Activated CD4-positive, alpha-beta T cell treated with anti-CD3 and anti-CD28 coated beads, Interleukin-2, amount 10 ng/mL, durations not matched to agents 24 days and 14 days (primary cell): ENCODE data around the gene BTNL2. TPM values are rescaled to one million over a fixed set of nuclear protein-coding genes. Genes with fewer than 3 reads are reported as not detected.

Source experiments
- DNase-seq: peaks from one replicate; pipeline ENCODE4 v3.0.0; 2022
- H3K27ac Mint-ChIP-seq: one replicate; pipeline ENCODE4 v1.8.0; 2022; ENCODE audit warnings: mild to moderate bottlenecking, mixed read lengths
- H3K27me3 Mint-ChIP-seq: one replicate; pipeline ENCODE4 v1.8.0; 2022; ENCODE audit warnings: mixed read lengths
- H3K36me3 Mint-ChIP-seq: one replicate; pipeline ENCODE4 v1.8.0; 2022; ENCODE audit warnings: low read depth, mild to moderate bottlenecking, mixed read lengths
- H3K4me1 Mint-ChIP-seq: one replicate; pipeline ENCODE4 v1.8.0; 2021; ENCODE audit warnings: mixed read lengths
- H3K4me3 Mint-ChIP-seq: one replicate; pipeline ENCODE4 v1.8.0; 2022; ENCODE audit warnings: mild to moderate bottlenecking, moderate library complexity, mixed read lengths
- H3K9me3 Mint-ChIP-seq: one replicate; pipeline ENCODE4 v1.8.0; 2021; ENCODE audit warnings: mixed read lengths
- intact Hi-C: fragments of 100-400 bp; cut with micrococcal nuclease; formaldehyde crosslinking; loops from one replicate; pipeline ENCODE4 v1.15.1; 2023
- total RNA-seq: library from RNA; stranded (reverse); gene quantifications from 2 replicates; pipeline ENCODE4 v1.2.3, GENCODE V29; 2022

BTNL2 gene
- total RNA-seq, 1 donor from 2014 or later = not detected

DNA sequence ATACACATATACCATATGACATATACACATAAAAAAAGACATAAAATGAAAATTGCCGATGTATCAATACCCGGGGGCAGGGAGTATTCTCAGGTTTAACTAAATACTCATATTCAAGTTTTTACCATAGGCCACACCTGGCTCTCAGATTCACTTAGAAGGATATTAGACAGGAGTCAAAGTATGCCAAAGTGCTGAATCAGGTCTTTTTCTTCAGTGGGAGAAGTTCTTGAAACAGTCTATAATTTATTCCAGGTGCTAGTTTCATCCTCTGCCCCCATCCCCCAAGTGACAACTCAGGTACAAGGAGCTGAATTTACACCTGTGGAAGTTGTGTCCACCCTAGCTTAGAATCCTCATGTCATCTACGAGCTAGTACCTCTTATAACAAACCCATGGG lies 24.2 kb upstream of the BTNL2 start:
- no peak overlapping the region for H3K4me3 Mint-ChIP-seq
- intact Hi-C loops = loop anchor here (5.0 kb wide), 1 partner anchor 366 kb away; no protein-coding TSS in a partner anchor
- H3K36me3 Mint-ChIP-seq = no peaks in the 10 kb centered on the region
- H3K4me1 Mint-ChIP-seq = no peaks in the 10 kb centered on the region
- peaks cover 32% of the 10 kb centered on the region for H3K27me3 Mint-ChIP-seq
- DNase-seq = no peak
- H3K9me3 Mint-ChIP-seq = peaks cover 4% of the 10 kb centered on the region
- no peak overlapping the region for H3K27ac Mint-ChIP-seq

DNA sequence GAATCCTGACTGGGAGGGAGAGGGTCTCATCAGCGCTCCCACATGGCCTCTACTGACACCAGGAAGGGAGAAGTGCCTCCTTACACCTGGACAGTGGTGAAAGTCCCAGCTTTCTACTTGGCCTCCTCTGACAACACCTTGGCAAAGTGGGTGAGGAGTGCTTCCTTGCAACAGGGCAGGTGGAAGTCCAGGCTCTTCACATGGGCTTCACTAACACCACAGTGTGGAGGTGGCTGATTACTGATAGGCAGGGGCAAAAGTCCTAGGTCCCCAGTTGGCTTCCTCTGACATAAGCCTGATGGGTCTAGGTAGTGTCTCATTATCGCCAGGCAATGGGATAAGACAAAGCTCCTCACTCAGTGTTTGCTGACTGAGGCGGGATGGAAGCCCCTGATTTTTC lies 23.2 kb upstream of the BTNL2 start:
- peaks cover 4% of the 10 kb centered on the region for H3K9me3 Mint-ChIP-seq
- no peaks in the 10 kb centered on the region for H3K4me1 Mint-ChIP-seq
- peaks cover 31% of the 10 kb centered on the region for H3K27me3 Mint-ChIP-seq
- no peaks in the 10 kb centered on the region for H3K36me3 Mint-ChIP-seq
- no peak for DNase-seq
- H3K4me3 Mint-ChIP-seq = no peak overlapping the region
- H3K27ac Mint-ChIP-seq = no peak overlapping the region
- intact Hi-C loops = loop anchor here (5.0 kb wide), 1 partner anchor 367 kb away; no protein-coding TSS in a partner anchor

DNA sequence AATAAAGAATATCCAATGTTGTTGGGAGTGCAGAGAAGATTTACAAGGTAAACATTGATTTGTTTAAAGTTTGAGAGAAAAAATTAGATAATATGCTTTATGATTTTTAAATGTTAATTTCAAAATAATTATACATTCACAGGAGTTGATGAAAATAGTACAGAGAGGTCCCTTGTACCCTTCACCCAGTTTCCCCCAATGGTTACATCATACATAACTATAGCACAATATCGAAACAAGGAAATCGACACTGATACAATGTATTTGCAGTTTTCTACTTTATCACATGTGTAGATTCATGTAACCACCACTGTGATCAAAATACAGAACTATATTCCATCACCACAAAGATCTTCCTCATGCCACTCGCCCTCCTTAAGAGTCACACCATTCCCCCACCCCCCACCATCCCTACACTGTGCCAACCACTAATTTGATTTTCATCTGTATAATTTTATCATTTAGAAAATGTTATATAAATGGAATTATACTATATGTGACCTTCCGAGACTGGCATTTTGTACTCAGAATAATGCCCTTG lies 21.0 kb upstream of the BTNL2 start:
- H3K27ac Mint-ChIP-seq = no peak overlapping the region
- no peaks in the 10 kb centered on the region for H3K4me1 Mint-ChIP-seq
- no peak overlapping the region for H3K4me3 Mint-ChIP-seq
- H3K36me3 Mint-ChIP-seq = no peaks in the 10 kb centered on the region
- peaks cover 26% of the 10 kb centered on the region for H3K27me3 Mint-ChIP-seq
- no peaks in the 10 kb centered on the region for H3K9me3 Mint-ChIP-seq
- no peak for DNase-seq
- intact Hi-C loops = no loop called here

DNA sequence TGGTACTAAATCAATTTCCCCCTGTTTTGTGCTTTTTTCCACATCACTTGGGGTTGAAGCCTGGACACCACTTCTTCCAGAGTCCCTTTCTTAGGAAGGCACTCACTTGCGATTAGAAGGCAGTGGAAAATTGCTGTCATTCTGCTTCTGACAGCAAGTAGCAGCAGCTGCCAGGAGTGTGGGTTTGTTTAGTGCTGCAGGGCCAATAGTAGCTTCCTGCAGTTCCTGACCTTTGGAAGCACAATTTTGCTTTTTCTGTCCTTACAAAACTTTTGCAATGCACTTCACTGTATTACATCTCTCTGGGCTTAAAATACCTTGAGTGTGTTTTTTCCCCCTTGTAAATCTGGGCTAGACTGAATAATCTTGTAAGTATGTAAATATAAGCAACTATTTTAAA lies 20.2 kb upstream of the BTNL2 start:
- intact Hi-C loops = no loop called here

DNA sequence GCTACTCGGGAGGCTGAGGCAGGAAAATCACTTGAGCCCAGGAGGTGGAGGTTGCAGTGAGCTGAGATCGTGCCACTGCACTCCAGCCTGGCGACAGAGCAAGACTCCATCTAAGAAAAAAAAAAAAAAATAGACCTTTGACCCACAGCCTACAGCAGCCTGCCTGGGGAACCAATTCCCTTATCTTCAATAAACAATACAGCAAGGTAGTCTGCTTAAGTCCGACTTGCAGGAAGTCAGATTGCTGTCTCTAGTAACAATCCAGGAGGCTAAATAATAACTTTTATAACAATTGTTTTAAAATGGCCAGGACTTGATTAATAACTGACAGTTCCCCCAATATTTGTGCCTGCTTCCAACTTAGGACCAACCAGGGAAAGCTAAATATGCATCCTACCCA lies 19.4 kb upstream of the BTNL2 start:
- DNase-seq = no peak
- H3K4me1 Mint-ChIP-seq = no peaks in the 10 kb centered on the region
- H3K9me3 Mint-ChIP-seq = no peaks in the 10 kb centered on the region
- no peak overlapping the region for H3K27ac Mint-ChIP-seq
- peaks cover 34% of the 10 kb centered on the region for H3K27me3 Mint-ChIP-seq
- no peaks in the 10 kb centered on the region for H3K36me3 Mint-ChIP-seq
- intact Hi-C loops = no loop called here
- H3K4me3 Mint-ChIP-seq = no peak overlapping the region

More for the DNA sequence above, 20.2 kb upstream of the BTNL2 start:
- peaks cover 27% of the 10 kb centered on the region for H3K27me3 Mint-ChIP-seq
- H3K9me3 Mint-ChIP-seq = no peaks in the 10 kb centered on the region
- no peaks in the 10 kb centered on the region for H3K36me3 Mint-ChIP-seq
- no peaks in the 10 kb centered on the region for H3K4me1 Mint-ChIP-seq
- DNase-seq = no peak
- H3K27ac Mint-ChIP-seq = no peak overlapping the region
- no peak overlapping the region for H3K4me3 Mint-ChIP-seq

DNA sequence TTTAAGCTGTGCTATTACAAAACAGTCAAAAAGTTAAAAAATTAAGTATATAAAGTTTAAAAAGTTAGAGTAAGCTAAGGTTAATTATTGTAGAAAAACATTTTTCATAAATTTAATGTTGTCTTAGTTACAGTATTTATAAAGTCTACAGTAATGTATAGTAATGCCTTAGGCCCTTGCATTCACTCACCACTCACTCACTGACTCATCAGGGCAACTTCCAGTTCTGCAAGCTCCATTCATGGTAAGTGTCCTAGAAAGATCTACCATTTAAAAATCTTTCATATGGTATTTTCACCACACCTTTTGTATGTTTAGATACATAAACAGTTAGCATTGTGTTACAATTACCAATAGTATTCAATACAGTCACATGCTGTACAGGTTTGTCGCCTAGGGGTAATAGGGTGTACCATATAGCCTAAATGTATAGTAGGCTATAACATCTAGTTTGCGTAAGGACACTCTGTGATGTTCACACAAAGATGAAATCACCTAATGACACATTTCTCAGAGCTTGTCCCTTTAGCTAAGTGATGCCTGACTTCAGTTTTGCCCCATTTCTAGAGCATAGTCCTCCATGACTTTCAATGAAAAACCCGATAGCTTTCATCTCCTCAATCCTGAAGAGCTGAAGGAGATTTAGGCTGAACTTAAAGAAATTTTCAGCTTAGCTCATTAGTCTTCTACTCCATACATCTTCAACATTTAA lies 17.8 kb upstream of the BTNL2 start:
- peaks cover 44% of the 10 kb centered on the region for H3K27me3 Mint-ChIP-seq
- no peaks in the 10 kb centered on the region for H3K9me3 Mint-ChIP-seq
- H3K4me1 Mint-ChIP-seq = no peaks in the 10 kb centered on the region
- H3K36me3 Mint-ChIP-seq = no peaks in the 10 kb centered on the region
- no peak overlapping the region for H3K27ac Mint-ChIP-seq
- no peak overlapping the region for H3K4me3 Mint-ChIP-seq
- no peak for DNase-seq
- intact Hi-C loops = no loop called here

DNA sequence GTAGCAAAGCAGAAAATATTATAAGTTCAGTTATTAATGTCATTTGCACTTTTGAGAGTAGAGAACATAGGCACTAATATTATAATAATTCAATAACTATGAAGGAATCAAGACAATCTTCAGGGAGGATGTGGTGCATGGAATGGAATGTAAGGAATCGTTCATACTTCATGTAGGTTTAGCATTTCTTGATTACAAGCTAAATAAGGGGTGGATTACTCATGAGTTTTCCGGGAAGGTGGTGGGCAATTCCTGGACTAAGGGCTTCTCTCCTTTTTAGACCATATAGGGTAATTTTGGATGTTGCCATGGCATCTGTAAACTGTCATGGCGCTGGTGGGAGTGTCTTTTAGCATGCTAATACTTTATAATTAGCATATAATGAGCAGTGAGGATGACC lies 9.1 kb upstream of the BTNL2 start:
- Mint-ChIP-seq H3K9me3 (no peaks in the 10 kb centered on the region), H3K27ac (no peak overlapping the region), H3K4me3 (no peak overlapping the region), H3K27me3 (peaks cover 58% of the 10 kb centered on the region), H3K36me3 (no peaks in the 10 kb centered on the region), H3K4me1 (peaks cover 8% of the 10 kb centered on the region)
- DNase-seq = no peak
- intact Hi-C loops = no loop called here

DNA sequence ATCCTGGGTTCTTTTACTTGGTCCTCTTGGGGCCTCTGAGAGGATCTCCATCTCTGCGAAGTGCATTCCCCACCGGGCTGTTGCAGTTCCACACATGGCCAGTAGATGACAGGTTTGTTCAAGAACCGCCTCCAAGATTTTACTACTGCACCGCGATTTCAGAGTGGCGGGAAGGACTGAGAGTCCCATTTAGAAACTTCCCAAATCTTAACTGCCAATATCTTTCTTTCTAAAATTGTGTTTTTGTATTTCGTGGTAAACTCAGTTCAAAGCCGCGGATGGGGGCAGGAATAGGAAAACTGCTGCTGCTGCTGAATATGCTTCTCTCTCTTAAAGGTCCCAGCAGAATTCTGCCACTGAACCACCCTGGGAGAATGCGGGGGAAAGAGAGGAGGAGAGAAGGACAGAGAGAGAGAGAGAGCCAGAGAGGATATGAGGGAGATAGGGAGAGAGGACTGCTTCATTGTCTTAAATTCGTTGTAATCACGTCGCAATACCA lies 8.6 kb upstream of the BTNL2 start:
- Mint-ChIP-seq H3K27me3 (peaks cover 57% of the 10 kb centered on the region), H3K4me3 (no peak overlapping the region), H3K4me1 (peaks cover 8% of the 10 kb centered on the region), H3K27ac (no peak overlapping the region), H3K36me3 (no peaks in the 10 kb centered on the region), H3K9me3 (no peaks in the 10 kb centered on the region)
- intact Hi-C loops = loop anchor here (1.0 to 2.0 kb wide), 2 partner anchors 285 to 453 kb away; no protein-coding TSS in a partner anchor
- peak; percentile 93 for DNase-seq

DNA sequence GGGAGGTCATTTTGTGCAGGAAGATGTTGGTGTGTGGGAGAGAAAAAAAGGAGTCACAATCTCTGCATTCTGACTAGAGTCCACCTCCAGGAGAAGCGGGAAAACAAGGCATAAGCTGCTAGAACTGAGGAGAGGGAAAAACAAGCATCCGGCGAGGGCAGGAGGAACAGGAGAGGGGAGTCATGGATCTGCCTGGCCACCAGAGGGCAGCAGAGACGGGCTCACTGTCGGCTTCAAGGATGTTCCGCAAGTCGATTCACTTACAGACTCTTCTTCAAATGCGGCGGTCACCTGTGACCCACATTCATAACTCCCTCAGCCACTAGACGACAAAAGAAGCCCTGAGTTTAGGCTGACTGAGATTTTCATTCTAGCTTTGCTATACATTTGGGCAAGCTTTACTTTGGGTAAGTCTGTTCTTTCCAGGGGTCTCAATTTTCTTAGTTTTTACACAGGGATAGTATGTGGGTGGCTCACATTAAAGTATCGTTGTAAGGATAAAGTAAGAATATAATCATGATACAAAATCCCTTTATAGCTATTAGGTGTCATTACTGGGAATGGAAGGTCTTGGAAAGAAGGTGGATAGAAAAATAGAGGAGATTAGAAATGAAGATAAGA lies 6.6 kb upstream of the BTNL2 start:
- Mint-ChIP-seq H3K4me3 (no peak overlapping the region), H3K27ac (no peak overlapping the region), H3K9me3 (no peaks in the 10 kb centered on the region), H3K27me3 (peaks cover 52% of the 10 kb centered on the region), H3K36me3 (no peaks in the 10 kb centered on the region), H3K4me1 (peaks cover 8% of the 10 kb centered on the region)
- peak; percentile 94 for DNase-seq
- intact Hi-C loops = loop anchor here (1.0 to 5.0 kb wide), 4 partner anchors 166 to 455 kb away; no protein-coding TSS in a partner anchor

DNA sequence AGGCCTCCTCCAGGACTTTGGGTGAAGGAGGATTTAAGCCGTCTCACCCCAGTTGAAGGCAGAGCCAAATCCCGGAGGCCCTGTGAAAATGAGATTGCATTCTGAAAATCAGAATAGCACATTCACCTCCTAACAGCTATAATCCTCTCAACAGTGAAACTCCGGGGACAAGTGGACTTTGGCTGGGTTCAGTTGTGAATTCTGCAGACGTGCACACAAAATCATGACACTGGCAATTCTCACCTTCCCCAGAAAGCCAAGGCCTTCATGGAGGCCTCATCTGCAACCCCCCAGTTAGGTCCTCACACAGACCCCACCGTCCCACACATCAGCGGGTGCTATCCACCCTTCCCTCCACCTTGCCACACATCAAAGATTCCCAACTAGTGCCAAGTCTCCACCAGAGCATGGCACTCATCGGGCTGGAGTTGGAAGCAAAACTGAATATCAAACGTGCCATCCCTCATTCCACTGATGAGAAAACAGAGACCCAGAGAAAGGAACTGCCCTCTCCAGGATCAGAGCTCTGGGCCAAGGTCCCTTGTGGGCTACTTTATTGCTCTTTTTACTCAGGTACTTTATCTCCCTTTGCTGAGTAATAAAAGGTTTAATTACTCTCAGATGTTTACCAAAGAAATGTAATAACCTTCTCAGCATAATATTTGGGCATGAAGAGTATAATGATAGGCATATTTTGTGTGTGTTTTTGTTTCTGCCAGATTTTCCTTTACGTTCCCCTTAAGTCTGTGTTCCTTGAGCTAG lies 4.8 kb upstream of the BTNL2 start:
- Mint-ChIP-seq H3K9me3 (no peaks in the 10 kb centered on the region), H3K4me1 (peaks cover 8% of the 10 kb centered on the region), H3K27ac (no peak overlapping the region), H3K4me3 (no peak overlapping the region), H3K36me3 (no peaks in the 10 kb centered on the region), H3K27me3 (peaks cover 63% of the 10 kb centered on the region)
- no peak for DNase-seq
- intact Hi-C loops = loop anchor here (2.0 to 5.0 kb wide), 2 partner anchors 164 to 281 kb away; no protein-coding TSS in a partner anchor

DNA sequence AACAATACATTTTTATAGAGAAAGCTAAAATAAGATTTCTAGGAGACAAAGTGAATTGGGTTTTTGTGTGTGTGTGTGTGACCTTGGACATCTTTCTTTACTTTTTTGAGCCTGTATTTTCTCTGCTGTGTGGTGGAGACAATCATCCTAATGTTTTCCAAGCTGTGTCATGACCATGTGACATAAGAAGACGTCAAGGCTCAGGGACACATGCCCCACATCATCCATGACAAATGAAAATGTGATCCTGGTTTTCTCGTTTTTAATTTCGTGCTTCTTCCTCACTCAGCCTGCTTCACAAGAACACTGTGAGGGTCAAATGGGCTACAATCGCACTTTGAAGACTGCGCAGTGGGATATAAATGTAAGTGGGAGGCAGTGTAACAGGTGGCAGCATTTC lies 3.9 kb upstream of the BTNL2 start:
- peaks cover 8% of the 10 kb centered on the region for H3K4me1 Mint-ChIP-seq
- H3K9me3 Mint-ChIP-seq = no peaks in the 10 kb centered on the region
- intact Hi-C loops = loop anchor here (5.0 kb wide), 1 partner anchor 164 kb away; no protein-coding TSS in a partner anchor
- no peak overlapping the region for H3K27ac Mint-ChIP-seq
- H3K4me3 Mint-ChIP-seq = no peak overlapping the region
- H3K36me3 Mint-ChIP-seq = no peaks in the 10 kb centered on the region
- peaks cover 62% of the 10 kb centered on the region for H3K27me3 Mint-ChIP-seq
- DNase-seq = no peak

DNA sequence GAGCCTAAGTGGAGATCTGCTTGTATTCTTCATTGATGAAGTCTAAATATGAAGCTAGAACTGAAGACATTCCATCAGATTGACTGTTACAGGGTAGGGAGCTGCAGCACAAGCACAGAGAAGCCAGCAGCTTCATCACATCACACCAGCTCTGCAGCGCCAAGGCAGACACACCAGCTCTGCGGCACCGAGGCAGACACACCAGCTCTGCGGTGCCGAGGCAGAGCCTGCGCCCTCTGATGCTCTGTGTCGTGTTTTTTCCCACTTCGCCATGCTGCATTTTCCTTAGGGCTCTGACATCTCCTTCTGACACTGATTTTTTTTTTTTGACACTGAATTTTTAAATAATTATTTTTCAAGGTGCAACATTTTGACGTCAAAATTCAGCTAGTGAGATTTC lies 784 bp downstream of the BTNL2 start:
- H3K36me3 Mint-ChIP-seq = no peaks in the 10 kb centered on the region
- H3K4me1 Mint-ChIP-seq = no peaks in the 10 kb centered on the region
- intact Hi-C loops = no loop called here
- no peak overlapping the region for H3K27ac Mint-ChIP-seq
- DNase-seq = no peak
- H3K4me3 Mint-ChIP-seq = no peak overlapping the region
- peaks cover 54% of the 10 kb centered on the region for H3K27me3 Mint-ChIP-seq
- H3K9me3 Mint-ChIP-seq = no peaks in the 10 kb centered on the region

DNA sequence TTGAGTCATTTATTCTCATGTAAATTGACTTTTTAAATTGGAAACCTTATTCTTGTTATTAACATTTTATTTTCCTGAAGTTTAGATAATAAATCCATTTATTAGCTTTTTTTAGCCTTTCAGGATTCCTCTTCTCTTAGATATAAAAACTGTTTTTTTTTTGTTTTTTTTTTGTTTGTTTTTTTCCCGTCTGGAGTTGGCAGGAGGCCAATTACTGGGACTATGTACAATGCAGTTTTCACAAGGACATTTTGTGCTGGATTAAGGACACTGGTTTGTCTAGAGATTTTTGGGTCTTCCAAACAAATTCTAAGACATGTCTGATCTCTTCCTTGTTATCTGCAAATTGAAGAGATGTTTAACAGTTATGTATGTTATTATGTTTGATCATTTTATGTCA lies 1.3 kb downstream of the BTNL2 start:
- no peak for DNase-seq
- peaks cover 50% of the 10 kb centered on the region for H3K27me3 Mint-ChIP-seq
- H3K4me3 Mint-ChIP-seq = no peak overlapping the region
- no peaks in the 10 kb centered on the region for H3K4me1 Mint-ChIP-seq
- H3K36me3 Mint-ChIP-seq = no peaks in the 10 kb centered on the region
- H3K9me3 Mint-ChIP-seq = no peaks in the 10 kb centered on the region
- intact Hi-C loops = no loop called here
- no peak overlapping the region for H3K27ac Mint-ChIP-seq
